ENCODE data around the gene EN1.

DNA sequence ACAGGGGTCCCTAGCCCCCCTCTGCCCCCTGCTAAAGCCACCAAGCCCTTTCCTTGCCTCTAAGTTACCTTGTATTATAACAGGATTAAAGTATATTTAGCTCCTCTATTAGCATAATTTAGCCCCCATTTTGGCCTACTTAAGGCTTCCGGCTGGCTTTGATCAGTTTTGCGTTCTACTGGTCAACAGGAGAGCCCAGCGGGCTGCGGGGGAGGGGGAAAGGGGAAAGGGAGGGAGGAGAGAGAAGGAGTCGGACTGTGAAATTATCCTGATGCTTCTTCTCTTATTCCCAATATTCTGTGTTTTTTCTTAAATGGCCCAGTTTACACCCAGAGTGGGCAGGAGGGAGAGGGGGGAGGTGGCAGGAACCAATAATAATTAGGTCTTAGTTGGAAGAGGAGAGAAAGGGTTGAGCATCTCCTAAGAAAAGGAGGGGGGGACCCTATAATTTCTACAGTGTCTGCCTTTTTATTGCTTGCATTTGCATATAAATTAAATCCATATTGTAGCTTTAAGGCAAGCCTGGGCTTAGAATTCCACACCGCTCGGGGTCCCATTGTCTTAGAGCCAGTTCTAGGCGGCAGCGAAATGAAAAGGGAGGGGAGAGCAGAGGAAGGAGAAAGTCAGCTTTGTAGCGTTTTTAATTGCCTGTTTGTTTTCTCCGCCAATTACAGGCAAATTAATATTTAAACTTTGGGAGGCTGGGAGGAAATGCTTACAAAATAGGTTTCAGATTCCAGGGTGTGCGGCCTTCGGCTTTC, 39.6 kb downstream of the EN1 start:
- TF ChIP-seq, protein P1, sequence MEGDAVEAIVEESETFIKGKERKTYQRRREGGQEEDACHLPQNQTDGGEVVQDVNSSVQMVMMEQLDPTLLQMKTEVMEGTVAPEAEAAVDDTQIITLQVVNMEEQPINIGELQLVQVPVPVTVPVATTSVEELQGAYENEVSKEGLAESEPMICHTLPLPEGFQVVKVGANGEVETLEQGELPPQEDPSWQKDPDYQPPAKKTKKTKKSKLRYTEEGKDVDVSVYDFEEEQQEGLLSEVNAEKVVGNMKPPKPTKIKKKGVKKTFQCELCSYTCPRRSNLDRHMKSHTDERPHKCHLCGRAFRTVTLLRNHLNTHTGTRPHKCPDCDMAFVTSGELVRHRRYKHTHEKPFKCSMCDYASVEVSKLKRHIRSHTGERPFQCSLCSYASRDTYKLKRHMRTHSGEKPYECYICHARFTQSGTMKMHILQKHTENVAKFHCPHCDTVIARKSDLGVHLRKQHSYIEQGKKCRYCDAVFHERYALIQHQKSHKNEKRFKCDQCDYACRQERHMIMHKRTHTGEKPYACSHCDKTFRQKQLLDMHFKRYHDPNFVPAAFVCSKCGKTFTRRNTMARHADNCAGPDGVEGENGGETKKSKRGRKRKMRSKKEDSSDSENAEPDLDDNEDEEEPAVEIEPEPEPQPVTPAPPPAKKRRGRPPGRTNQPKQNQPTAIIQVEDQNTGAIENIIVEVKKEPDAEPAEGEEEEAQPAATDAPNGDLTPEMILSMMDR (conservative IDR thresholded peaks at IDR 0.05 in 1 of 2, IDR thresholded peaks at IDR 0.05 in 1 of 2; ENCODE audit: extremely low read depth in 1 of 2, insufficient read depth in 1 of 2, low read depth in 1 of 2, low read length in 2 of 2) = no peak
- TF ChIP-seq EZH2 (IDR thresholded peaks at IDR 0.05; ENCODE audit: borderline replicate concordance, low read length) = no peak
